Stimulated activated CD4-positive, alpha-beta T cell treated with anti-CD3 and anti-CD28 coated beads, Interleukin-12 subunit alpha, Interleukin-12 subunit beta, amount 100 ng/mL, for 4 hours (primary cell): ENCODE measurements around the gene PHAX.
A peak's percentile ranks its signal among the peaks of the same experiment; 100 is the strongest.
"Not testable (repeated sequence)": the region's sequence is repeated elsewhere in the genome, so short reads cannot be mapped to it uniquely, and the experiment has no call there.

Source experiments
- DNase-seq: peaks from one replicate; pipeline ENCODE4 v3.0.0-alpha.2; 2020

Gene PHAX

DNA sequence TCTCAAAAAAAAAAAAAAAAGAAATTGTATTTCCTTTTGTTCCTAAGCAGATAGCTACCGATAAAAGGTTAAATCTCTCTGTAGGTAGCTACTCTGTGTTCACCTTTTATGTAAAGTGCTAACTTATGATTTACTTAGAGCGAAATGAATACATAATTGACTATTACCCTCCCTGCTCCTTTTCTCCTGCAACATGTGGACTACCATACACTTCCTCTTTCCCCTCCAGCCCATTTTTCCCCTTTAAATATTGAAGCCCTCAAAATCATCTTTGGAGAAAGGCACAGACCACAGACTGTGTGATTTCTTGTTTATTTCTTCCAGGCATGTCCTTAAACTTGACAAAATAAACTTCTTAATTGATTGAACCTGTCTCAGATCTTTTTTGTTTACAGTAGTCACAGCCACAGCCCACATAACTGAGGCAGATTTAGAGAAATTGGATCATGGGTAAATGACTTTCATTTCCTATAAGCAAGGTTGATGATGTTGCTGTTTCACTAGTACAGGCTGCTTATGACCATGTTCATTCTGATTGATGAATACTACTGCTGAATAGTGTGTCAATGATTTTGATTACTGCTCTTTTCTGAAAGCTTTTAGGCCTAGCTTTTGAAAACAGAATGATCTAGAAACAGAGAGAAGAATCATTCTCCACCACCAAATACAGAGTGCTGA lies 59.2 kb downstream of the PHAX start:
- no peak for DNase-seq

DNA sequence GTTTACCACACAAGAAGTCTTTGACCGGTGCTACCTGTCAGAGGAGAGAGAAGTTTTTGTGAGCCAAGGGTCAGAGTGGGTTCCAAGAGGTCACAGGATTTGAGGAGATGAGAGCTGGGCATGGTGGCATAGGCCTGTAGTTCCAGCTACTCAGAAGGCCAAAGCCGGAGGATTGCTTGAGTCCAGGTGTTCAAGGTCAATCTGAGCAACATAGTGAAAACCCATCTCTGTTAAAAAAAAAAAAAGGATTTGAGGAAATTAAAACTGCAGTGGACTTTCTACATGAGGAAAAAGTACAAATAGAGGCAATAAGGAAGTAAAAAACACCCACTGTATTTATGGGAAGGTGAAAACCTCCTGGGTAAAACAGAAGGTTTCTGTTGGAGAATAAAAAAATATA lies 63.8 kb downstream of the PHAX start:
- DNase-seq, result no peak

DNA sequence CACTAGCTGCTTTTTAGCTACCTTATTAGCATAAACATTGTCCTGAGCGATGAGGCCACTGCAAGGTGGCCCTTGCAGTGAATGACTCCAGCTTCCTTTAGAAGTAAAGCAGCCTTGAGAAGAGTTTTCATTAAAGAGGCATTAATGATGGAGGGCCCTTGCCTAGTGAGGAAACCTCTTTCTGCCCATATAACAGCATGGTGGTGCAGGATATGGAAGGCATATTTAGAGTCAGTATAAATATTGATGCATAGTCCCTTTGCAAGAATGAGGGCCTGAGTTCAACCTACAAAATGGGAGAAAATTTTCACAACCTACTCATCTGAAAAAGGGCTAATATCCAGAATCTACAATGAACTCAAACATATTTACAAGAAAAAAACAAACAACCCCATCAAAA lies 69.4 kb downstream of the PHAX start:
- DNase-seq, result not testable (repeated sequence)

- not testable (repeated sequence) for DNase-seq
Observed at GRCh38 chr5:126671681-126672080, 70.9 kb downstream of the PHAX start.

GRCh38 chr5:126673477-126673876 lies 72.7 kb downstream of the PHAX start:
- no peak for DNase-seq

GRCh38 chr5:126674145-126674544 lies 73.4 kb downstream of the PHAX start:
- DNase-seq, result no peak

GRCh38 chr5:126675338-126675737 lies 74.6 kb downstream of the PHAX start:
- DNase-seq, result no peak

- peak; percentile 44 for DNase-seq
Observed at GRCh38 chr5:126676195-126676624, 75.5 kb downstream of the PHAX start.
